ENCODE data around the gene TFPT. TPM values are rescaled to one million over a fixed set of nuclear protein-coding genes. Genes with fewer than 3 reads are reported as not detected.
"Not testable (repeated sequence)": the region's sequence is repeated elsewhere in the genome, so short reads cannot be mapped to it uniquely, and the experiment has no call there.

The TFPT gene
- total and polyA plus RNA-seq, 10 of the 15 experiments (the other 5 are each of a cell fraction or from before 2014, with no cell fraction given): 1.7 to 40.2 (median 25.6) TPM

DNA sequence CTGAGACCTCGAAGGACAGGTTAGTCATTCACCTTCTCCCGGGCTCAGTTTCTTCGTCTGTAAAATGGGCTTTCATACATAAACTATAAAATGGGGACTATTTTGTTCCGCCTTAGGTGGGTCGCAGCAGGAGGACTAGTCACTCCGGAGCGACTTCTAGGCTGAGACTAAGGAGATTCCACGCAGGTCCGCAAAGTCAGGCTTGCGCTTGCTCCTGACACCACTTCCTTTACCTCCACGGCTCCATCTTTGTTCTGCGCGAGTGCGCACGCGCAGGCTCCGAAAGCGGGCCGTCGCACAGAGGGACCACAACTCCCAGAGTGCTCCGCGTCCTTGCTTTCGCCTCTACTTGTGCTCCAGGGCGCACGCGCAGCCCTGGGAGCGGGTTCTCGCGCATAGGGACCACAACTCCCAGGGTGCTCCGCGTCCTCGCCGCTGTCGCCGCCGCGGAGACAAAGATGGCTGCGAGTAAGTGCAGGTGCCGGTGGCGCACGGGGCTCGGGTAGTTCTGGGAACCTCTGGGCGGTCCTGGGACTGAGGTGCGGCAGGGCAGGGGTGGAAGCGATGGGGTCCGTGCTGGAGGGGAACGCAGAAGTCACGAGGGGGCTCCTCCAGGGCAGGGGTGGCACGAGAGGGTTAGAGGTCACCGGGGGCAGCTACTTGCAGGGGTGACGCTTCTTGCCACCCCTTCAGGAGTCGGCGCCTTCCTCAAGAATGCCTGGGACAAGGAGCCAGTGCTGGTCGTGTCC, 12.9 kb downstream of the TFPT start, which contains the start of gene NDUFA3 (continued):
- TF ChIP-seq NBN (IDR thresholded peaks at IDR 0.05) (peak; percentile 65; the same call in 1 of the 2 replicates), FOXK2 (IDR thresholded peaks at IDR 0.05) (peak; percentile 31; the same call in 1 of the 2 replicates), ZNF274 (IDR thresholded peaks at IDR 0.05; ENCODE audit: insufficient read depth, insufficient read length) (no peak), POU2F2 (IDR thresholded peaks at IDR 0.05; ENCODE audit: borderline replicate concordance, low read depth, low read length) (peak; percentile 40; the same call in 1 of the 3 replicates), STAT3 (IDR thresholded peaks at IDR 0.05; ENCODE audit: low read depth, low read length) (no peak), HCFC1 (IDR thresholded peaks at IDR 0.05; ENCODE audit: low read length) (peak; percentile 98), ZNF622 (IDR thresholded peaks at IDR 0.05) (no peak), SIX5 (IDR thresholded peaks at IDR 0.05; ENCODE audit: low read depth, low read length, severe bottlenecking) (peak; percentile 91), RUNX3 (IDR thresholded peaks at IDR 0.05; ENCODE audit: low read length) (peak; percentile 51; the same call in 1 of the 2 replicates), RELA (IDR thresholded peaks at IDR 0.05; ENCODE audit: borderline replicate concordance, partially characterized antibody) (peak; percentile 37), ZZZ3 (IDR thresholded peaks at IDR 0.05; ENCODE audit: control insufficient read depth, insufficient read length, low read depth) (no peak), CREB1 (IDR thresholded peaks at IDR 0.05; ENCODE audit: low read depth) (peak; percentile 80)
- TF ChIP-seq, protein P1, sequence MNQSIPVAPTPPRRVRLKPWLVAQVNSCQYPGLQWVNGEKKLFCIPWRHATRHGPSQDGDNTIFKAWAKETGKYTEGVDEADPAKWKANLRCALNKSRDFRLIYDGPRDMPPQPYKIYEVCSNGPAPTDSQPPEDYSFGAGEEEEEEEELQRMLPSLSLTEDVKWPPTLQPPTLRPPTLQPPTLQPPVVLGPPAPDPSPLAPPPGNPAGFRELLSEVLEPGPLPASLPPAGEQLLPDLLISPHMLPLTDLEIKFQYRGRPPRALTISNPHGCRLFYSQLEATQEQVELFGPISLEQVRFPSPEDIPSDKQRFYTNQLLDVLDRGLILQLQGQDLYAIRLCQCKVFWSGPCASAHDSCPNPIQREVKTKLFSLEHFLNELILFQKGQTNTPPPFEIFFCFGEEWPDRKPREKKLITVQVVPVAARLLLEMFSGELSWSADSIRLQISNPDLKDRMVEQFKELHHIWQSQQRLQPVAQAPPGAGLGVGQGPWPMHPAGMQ (IDR thresholded peaks at IDR 0.05; ENCODE audit: borderline replicate concordance): no peak

DNA sequence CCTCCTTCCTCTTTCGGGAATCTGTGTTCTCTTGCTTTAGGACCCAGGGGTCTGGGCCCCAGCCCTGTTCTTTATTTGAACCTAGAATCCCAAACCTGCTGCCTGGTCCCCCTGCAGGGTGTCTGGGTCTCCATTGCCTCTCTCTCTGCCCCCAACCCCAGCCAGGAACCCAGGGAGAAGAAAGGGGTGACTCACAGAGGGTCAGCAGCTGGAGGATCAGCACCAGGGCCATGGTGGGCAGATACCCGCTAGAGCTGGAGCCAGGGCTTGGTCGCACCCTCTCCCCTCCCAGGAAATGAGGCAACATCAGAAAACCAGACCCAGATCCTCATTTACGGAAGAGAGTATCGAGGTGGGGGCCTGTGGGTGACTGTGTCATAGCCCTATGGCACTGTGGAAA, 14.9 kb downstream of the TFPT start, which contains the start of gene OSCAR:
OSCAR (minus strand) TSS at position 243 of the 400 bp plus-strand sequence; CDS start at position 232, 11 bp downstream.
- H3K36me3 ChIP-seq (ENCODE audit: control insufficient read depth in 2 of 2, insufficient read depth in 2 of 2, low read length in 1 of 2): peaks cover 0 to under 1% of the 10 kb centered on the region in 2 experiments; a peak in 2 of 4 replicates
- no peaks in the 10 kb centered on the region for H4K20me1 ChIP-seq (ENCODE audit: control insufficient read depth, insufficient read depth)
- no peak within 1 kb of the TSS for H2AFZ ChIP-seq (ENCODE audit: control insufficient read depth, low read depth, low read length)
- H3K79me2 ChIP-seq (ENCODE audit: control insufficient read depth, insufficient read depth, low read length): peaks cover 9% of the 10 kb centered on the region
- no peak within 1 kb of the TSS for H3K9ac ChIP-seq (ENCODE audit: control insufficient read depth, insufficient read depth, low read length)
- in situ Hi-C loops (cut with MboI): no loop called here
- 64% methylated on average over 5 of the region's 5 CpGs for WGBS (ENCODE audit: insufficient coverage, insufficient replicate concordance, low lambda C conversion rate, missing lambda C conversion rate)
- no peak for ATAC-seq
- ChIA-PET RAD21 (ENCODE audit: unreplicated experiment) (no interaction called here), POLR2A (no interaction called here), CTCF (no interaction called here), SMC1A (ENCODE audit: uncharacterized antibody, unreplicated experiment) (interaction anchor here (0.6 kb wide), 1 partner anchor 190 kb away, joined by 3 read pairs; no protein-coding TSS in a partner anchor)
- H3K4me1 ChIP-seq (ENCODE audit: control insufficient read depth, insufficient read depth, low read length): no peaks in the 10 kb centered on the region
- H3K4me3 ChIP-seq: no peak within 1 kb of the TSS
- H3K27me3 ChIP-seq (replicated peaks in 1 of 2; ENCODE audit: control insufficient read depth in 2 of 2, insufficient read depth in 2 of 2, low read length in 1 of 2): no peaks in the 10 kb centered on the region; a peak in 2 of 4 replicates
- no peaks in the 10 kb centered on the region for H3K9me3 ChIP-seq (replicated peaks; ENCODE audit: control insufficient read depth, insufficient read depth, low read length)
- intact Hi-C loops (cut with micrococcal nuclease; ENCODE audit: unreplicated experiment): loop anchor here (10.0 kb wide), 2 partner anchors 576 to 996 kb away; partner anchors contain the start of gene ZNF160
- H3K4me2 ChIP-seq (ENCODE audit: control insufficient read depth, insufficient read depth): no peak within 1 kb of the TSS
- BruUV-seq (replicated peaks): no TSS peak
- TF ChIP-seq RB1 (IDR thresholded peaks at IDR 0.05; ENCODE audit: borderline replicate concordance) (no peak), EP300 (IDR thresholded peaks at IDR 0.05; ENCODE audit: borderline replicate concordance in 1 of 2, control insufficient read depth in 1 of 2, low read depth in 2 of 2, low read length in 2 of 2) (no peak), CREM (IDR thresholded peaks at IDR 0.05; ENCODE audit: low read depth) (no peak)
- no peak within 1 kb of the TSS for H3K27ac ChIP-seq (ENCODE audit: control insufficient read depth, insufficient read depth)
- no peak for FAIRE-seq
- no peak for DNase-seq (ENCODE audit: low read depth, low spot score)

DNA sequence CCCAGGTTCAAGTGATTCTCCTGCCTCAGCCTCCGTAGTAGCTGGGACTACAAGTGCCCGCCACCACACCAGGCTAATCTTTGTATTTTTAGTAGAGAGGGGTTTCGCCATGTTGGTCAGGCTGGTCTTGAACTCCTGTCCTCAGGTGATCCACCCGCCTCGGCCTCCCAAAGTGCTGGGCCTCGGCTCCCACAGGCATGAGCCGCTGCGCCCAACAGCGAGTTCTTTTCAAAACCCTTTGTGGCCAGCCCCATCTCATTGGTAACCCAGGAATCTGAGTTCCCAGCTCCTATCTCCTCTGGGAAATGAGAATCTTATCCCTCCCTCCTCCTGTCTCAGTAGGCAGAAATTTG, 15.6 kb downstream of the TFPT start:
- H2AFZ ChIP-seq (ENCODE audit: control insufficient read depth, low read depth, low read length); ATAC-seq; BruUV-seq (replicated peaks); H3K9ac ChIP-seq (ENCODE audit: control insufficient read depth, insufficient read depth, low read length); H3K9me3 ChIP-seq (replicated peaks; ENCODE audit: control insufficient read depth, insufficient read depth, low read length); H3K27me3 ChIP-seq (replicated peaks in 1 of 2; ENCODE audit: control insufficient read depth in 2 of 2, insufficient read depth in 2 of 2, low read length in 1 of 2); RAD21 ChIA-PET (ENCODE audit: unreplicated experiment); POLR2A ChIA-PET; H3K79me2 ChIP-seq (ENCODE audit: control insufficient read depth, insufficient read depth, low read length); H4K20me1 ChIP-seq (ENCODE audit: control insufficient read depth, insufficient read depth); DNase-seq (ENCODE audit: low read depth, low spot score); H3K4me2 ChIP-seq (ENCODE audit: control insufficient read depth, insufficient read depth); in situ Hi-C loops (cut with MboI); H3K36me3 ChIP-seq (ENCODE audit: control insufficient read depth in 2 of 2, insufficient read depth in 2 of 2, low read length in 1 of 2); CTCF ChIA-PET; FAIRE-seq; H3K4me1 ChIP-seq (ENCODE audit: control insufficient read depth, insufficient read depth, low read length); H3K27ac ChIP-seq (ENCODE audit: control insufficient read depth, insufficient read depth); SMC1A ChIA-PET (ENCODE audit: uncharacterized antibody, unreplicated experiment); H3K4me3 ChIP-seq: not testable (repeated sequence)
- intact Hi-C loops (cut with micrococcal nuclease; ENCODE audit: unreplicated experiment): loop anchor here (10.0 kb wide), 2 partner anchors 575 to 995 kb away; partner anchors contain the start of gene ZNF160
- 49% methylated on average over 9 of the region's 9 CpGs for WGBS (ENCODE audit: insufficient coverage, insufficient replicate concordance, low lambda C conversion rate, missing lambda C conversion rate)

Data from GM12878 (cell line).